ENCODE measurements around the gene TTC39A.

TTC39A gene

DNA sequence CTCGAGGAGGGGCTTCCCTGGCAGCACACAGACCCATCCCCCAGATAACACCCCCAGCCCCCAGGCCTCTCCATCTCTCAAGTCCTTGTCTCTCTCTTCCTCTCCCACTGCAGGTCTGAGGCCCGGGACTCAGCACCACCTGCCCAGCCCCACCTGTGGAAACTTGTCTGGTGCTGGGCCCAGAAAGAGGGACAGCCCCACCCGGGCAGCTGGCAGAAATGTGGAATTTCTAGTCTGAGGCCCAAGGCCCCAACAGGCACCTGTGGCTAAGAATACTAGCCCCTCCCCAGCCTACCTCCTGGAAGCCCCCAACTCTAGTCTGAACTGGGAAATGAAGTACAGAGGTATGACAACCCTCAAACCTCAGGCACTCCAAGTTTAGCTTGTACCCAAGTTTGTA is 15.4 kb downstream of the TTC39A start:
- no peak for DNase-seq (ENCODE audit: low read depth in 2 of 2)

DNA sequence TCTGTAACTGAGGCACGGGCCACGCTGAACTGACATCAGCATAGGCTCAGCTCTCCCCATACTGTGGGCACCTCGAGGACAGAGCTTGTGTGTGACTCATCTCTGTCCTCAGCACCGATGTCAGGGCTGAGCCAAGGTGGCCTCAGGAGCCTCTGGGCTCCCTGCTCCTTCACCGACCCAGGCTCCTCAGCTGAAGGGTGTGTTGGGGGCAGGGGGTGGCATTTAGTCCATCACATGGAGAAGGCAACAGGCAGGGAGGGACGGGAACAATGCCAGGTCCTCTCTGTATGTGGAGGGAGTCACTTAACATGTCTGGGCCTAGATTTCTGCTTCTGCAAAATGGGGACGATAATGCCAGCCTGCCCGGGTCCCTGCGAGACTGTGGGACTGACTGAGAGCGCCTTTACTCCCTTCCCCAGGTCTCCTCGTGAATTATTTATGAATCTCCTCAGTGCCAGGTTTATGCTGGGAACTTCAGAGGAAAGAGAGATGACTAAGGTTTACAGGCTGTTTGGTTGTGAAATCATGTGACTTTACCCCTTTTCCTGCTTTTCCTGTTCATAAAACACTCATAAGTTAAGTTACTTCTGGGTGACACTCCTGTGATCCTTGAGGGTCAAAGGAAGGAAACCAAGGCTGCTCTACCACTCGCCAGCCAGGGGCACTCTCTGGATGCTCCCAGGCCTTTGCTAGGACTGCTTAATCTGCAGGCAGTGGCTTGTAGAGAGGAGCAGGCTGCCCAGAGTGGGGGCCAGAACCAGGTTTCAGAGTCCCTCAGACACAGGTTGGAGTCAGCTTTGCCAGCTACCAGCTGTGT is 16.2 kb downstream of the TTC39A start:
- peak; percentile 23 to 24 for DNase-seq (ENCODE audit: low read depth in 2 of 2)

DNA sequence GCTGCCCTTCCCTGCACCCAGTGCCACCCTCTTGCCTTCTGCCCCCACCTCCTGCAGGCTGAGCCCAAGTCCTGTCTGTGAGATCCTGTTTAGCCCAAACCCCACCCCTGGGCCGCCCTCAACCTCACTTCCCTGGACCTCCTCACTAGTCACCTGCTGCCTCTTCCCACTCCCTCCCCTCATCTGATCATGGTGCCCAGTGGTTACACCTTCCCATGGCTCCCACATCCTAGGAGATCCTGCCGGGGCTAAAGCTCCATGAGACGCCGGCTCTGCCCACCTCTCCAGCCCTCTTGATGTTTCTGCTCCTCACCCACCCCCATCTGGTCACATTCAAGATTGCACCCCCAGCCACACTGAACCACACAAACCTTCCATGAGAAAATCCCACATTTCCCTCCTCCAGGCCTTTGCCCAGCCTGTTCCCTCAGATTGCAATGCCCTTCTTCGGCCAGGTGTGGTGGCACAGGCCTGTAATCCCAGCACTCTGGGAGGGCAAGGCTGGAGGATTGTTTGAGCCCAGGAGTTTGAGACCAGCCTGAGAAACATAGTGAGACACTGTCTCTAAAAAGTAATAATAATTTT is 17.0 kb downstream of the TTC39A start:
- DNase-seq (ENCODE audit: low read depth in 2 of 2): no peak

DNA sequence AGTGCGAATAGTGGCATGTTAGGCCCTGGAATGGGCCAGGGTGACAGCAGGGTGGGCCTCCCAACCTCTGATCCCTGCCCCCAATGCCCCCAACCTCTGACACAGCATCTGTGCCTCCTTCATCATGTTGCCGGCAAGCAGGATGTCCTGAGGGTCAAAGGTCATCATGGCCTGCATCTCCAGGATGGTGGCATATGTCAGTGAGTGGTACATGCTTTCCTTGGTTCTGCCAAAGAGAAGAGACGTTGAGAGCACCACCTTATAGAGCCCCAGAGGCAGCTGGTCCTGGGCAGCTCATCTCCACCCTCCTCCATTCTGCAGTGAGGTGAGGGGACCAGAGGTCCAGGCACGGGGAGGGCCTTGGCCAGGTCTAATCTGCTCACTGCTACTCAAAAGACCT is 17.6 kb downstream of the TTC39A start:
- no peak for DNase-seq (ENCODE audit: low read depth in 2 of 2)

DNA sequence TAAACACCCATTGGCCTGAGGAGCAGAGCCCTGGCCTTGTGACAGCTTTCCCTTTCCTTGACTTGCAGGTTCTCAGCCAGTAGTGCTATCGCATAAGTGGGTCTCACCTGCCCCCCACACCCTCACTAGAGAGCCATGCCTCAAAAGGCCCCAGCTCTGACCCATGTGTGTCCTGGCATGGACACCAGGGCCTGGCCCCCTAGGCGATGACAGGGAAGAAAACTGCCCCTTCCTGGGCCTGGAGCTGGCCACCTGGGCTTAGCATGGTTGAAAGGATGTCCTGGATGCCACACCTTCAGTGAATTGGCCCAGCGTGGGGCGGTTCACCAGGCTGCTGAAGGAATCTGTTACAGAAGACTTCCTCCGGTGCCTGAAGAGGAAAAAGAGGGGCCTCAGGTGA is 18.5 kb downstream of the TTC39A start:
- DNase-seq (ENCODE audit: low read depth in 2 of 2): no peak

DNA sequence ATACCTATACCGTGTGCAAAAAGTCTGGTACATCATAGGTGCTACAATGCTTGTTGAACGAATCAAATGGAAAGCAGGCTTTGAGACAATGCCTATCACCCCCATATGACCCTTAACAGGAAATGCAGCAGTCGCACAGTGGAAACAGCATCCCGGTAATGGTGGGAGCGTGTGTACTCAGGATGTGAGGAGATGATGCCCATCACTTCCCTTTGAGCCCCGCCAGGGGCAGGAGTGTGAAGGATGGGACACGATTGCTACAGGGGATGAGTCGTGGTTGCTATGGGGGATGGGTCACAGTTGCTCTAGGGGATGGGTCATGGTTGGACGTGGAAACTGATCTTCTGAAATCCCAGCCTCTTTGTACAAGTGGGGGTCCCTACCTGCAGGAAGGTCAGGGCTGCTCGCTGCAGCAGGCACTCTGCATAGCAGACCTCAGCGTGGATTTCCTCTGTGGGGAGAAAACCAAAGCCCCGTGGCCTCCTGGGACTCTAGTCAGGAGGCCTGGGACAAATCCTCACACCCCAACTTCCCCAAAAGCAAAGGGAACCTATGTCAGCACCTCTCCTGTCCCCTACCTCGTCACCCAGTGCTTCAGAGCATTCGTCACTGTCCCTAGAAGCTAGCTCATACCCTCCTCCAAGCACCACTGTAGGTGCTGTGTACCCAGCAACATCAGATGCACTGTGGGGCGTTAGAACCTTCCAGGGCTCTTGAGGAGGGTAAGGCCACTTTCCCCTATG is 19.3 kb downstream of the TTC39A start:
- no peak for DNase-seq (ENCODE audit: low read depth in 2 of 2)

DNA sequence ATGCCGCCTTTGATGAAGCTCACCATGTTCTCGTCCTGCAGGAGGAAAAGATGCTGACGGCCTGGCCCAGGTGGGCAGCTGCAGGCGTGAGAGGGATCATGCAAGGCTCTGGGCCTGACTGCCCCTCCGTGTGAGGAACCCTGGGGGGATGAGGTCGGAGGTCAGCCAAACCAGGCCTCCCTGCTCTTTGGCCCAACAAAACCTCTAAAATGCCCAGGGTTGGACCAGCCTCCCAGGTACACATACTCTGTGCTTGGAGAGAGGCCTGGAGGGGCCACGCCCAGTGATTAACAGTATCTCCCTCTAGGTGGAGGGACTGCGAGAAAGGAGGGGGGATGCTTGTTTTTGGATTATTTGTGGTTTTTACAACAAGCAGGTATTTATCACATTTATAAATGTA is 21.1 kb downstream of the TTC39A start:
- no peak for DNase-seq (ENCODE audit: low read depth in 2 of 2)

DNA sequence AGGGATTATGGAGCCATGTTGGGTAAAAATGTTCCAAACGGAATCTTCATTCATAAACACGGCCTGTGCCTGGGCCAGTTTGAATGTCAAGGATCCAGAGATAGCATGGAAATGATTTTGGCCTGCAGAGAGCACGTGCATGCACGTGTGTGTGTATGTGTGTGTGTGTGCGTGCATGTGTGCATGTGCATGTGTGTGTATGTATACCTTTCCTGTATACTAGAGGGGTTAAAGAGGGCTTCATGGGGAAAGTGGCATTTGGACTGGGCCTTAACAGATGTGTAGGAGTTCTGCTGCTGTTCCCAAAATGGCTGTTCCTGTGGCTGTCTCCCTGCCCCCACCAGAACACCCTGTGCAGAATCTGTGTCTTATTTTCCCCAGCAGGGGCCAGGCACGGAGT is 21.7 kb downstream of the TTC39A start:
- no peak for DNase-seq (ENCODE audit: low read depth in 2 of 2)

DNA sequence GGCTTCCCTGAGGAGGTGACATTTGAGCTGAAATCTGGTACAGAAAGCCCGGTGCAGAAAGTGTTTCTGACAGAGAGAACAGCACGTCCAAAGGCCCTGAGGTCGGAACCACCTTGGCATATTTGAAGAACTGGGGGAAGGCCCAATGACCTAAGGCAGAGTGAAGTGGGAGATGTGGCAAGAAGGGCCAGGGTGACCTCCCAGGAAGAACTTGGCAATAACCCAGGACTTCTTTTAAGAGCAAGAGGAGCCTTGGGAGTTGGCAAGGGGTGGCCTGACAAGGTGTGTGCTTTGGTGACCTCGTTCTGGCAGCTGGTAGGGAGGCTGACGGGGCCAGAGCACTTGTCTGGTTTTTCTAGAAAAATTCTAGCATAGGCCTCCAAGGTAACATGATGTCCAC is 23.4 kb downstream of the TTC39A start:
- DNase-seq (ENCODE audit: low read depth in 2 of 2): no peak

DNA sequence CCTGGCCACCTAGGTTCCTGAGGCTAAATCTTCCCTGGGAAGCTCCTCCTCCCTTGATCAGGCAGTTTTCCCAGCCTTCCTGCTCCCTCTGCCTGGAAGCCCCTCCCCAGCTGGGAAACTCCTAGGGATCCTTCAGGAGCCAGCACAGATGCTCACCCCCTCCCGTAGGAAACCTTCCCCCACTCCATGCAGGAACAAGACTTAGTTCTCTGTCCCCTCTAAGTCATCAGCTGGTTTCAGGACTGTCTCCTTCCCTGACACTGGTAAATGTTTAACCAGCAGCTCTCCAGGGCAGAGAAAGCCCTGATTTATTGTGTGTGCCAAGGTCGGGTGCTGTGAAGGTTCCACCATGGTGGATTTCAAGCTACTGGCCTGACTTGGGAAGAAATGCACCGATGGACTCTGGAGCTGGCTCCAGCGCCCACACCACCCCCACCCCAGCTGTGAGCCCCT is 25.0 kb downstream of the TTC39A start:
- no peak for DNase-seq (ENCODE audit: low read depth in 2 of 2)

DNA sequence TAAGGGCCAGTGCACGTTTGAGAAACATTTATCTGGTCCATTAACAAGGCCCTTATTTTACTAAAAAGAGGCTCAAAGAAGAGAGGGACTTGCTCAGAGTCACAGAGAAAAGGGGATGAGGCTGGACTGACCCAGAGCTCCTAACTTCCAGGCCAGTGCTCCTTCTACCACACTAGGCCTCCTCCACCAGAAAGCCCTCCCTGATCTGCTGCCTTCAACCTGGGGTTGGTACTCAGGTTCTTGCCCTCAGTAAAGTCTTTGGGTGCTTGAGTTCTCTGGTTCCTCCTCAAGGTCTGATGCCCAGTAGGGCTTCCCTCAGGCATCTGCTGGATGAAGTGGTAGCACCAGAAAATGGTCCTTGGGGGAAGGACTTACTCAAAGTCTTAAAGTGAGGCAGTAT is 26.0 kb downstream of the TTC39A start:
- no peak for DNase-seq (ENCODE audit: low read depth in 2 of 2)

DNA sequence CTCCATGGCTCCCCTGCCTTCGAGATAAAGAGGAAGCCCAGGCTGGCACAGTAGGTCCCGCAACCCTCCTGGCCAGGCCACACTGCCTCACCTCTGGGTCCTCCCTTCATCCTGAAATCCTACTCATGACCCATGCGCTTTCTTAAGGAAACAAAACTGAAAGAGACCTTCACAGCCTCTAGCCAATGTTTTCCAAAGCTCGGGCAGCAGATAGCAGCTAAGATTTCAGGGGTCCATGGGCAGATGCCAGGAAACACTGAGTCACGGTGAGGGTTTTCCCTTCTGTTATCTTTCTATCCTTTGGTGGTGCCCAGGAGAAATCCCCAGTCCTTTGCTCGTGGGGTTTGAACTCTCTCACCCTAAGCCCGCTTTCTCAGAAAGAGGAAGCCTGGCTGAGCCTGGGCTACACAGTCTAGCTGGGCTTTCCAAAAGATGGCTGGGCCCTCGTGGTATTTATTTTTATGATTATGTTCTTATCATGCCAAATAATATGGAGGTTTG is 26.6 kb downstream of the TTC39A start:
- DNase-seq (ENCODE audit: low read depth in 2 of 2): no peak

DNA sequence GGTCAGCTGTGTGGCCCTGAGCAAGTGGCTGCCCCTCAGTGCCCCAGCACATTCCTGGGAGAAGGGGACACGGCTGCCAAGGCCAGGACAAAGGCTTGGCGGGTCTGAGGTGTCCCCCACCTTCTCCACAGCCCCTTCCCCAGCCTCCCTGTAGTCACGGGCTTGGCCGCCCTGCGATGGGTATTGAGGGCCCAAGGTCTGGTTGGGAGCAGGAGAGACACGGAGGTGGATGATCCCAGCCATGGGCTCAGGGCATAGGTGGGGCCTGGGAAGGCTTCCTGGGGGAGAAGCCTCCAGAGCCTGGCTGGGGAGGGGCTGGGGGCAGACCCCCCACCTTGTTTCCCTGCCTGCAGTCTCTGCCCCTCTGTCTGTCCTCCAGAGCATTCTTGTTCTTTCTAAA is 27.0 kb downstream of the TTC39A start:
- no peak for DNase-seq (ENCODE audit: low read depth in 2 of 2)

DNA sequence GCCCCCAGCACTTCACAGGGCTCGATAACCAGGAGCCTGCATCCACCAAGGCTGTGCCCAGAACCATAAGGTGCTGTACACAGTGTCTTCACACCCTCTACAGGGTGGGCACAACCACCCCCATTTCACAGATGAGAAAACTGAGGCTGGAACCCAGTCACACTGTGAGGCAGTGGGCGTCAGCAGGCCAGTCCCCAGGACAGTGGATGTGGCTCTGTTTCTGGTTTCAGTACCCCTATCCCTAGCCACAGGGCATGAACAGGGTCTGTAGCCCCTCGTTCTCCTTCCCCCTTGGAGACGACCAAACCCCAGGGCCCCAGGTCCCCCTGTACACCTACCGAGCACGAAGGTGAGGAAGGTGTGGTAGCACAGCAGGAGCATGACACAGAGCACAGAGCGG is 27.6 kb downstream of the TTC39A start:
- DNase-seq (ENCODE audit: low read depth in 2 of 2): no peak

DNA sequence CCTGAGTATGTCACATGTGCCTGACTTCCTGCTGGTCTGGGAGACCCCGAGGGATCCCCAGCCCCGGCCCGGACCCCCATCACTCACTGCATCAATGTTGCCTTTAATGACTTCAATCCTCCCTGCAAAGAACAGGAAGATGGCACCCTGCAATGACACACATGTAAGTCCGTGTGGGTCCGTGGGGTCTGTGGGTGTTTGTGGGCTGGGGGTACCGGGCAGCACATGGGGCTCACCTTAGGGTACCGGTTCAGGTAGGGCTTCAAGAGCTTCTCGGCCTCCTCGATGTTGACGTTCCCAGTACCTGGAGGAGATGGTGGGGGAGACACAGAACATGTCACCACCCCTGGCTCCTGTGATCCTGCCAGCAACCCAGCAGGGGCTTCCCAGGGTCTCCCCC is 28.1 kb downstream of the TTC39A start:
- no peak for DNase-seq (ENCODE audit: low read depth in 2 of 2)

DNA sequence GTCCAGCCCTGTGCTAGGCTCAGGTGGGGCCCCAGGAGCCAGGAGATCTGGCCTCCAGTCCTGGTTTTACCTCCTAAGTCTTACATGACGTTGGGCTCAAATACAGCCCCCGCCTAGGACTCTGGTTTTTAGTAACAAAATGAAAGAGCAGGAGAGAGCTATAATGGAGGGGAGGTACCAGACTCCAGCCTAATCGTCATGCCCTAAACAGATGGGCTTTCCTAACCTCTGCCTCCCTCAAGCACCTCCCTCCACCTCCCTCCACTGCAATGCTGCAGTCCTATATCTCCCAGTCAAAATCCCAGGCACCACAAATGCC is 28.6 kb downstream of the TTC39A start:
- no peak for DNase-seq (ENCODE audit: low read depth in 2 of 2)

DNA sequence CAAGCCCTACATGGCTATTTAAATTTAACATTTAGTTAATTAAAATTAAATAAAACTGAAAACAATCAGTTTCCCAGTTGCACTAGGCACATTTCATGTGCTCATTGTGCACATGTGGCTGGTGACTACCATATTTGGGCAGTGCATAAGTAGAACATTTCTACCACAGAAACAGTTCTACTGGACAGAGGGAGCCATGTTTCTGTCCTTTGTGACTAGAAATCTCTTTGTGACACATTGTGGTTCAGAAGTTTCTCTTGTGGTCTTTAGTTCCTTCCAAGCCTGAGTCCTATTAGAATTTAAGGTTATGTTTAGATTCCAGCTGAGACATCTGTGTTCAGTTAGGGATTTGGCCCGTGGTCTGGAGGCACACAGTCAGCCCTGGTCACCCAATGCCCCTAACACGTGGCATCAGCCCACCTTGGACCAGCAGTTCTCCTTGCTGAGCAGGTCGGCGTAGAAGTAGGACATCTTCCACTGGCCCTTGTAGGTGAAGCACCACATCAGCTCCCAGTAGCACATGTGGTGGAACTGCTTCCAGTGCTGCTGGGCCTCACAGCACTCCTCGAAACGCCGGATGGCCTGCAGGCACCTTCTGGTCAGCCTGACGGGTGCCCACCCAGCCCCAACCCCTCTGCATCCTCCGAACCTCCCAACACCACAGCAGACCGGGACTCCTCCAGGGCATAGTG is 29.1 kb downstream of the TTC39A start:
- DNase-seq (ENCODE audit: low read depth in 2 of 2): no peak

DNA sequence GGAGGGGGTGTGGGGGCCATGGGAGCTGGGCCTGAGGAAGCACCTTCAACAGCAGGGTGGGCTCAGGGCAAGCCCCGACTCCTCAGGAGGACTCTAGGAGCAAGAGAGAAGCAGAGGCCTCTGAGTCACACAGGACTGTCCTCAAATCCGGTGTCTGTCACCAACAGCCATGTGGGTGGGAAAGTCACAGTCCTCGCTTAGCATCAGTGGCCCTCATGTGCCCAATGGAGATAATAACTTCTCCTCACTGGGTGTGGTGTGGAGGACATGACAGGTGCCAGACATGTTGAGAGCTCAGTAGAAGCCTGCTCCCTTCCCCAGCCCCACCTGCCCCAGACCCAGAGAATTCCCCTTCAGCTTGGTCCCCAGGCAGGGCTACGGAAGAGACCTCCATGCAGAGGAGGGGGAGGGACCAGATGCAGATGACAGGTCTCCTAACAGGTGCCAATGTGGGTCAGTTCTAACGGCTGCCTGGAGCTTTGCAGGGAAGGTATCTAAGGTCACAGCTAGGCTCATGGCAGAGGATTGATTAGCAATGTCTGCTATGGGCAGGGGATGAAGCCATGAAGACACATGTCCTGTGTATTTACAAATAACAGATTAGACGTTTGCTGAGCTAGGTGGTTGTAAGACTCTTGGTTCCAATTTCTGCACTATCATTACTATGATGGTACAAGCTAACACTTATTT is 30.2 kb downstream of the TTC39A start:
- no peak for DNase-seq (ENCODE audit: low read depth in 2 of 2)

DNA sequence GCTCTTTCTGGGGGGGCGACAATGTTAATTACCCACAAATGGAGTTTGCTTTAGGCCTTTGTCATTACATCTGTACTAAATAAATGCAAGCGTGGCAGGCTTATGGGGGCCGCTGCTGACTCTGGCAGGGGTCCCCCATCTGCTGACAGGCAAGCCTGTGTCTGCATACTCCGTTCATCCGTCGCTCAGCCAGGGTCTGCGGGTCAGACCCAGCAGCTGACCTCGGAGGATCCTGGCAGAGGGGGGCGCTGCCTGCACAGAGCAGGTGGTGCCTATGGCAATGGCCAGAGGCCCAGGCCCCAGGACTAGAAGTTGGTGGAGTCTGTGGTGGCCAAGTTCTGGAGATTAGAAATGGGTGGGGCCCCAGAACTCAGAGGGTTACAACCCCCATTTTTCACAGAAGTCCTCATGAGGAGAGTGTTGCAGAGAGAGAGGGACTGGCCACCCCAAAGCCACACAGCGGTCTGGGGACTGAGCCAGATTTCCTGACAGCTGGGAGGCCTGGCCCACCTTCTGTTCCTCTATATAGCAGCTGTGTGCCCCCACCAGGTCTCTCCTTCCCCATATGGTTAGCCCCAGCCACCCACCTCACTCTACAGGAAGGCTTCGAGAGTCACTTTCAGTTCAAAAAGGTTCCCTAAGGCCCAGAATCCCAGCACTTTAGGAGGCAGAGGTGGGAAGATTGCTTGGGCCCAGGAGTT is 31.0 kb downstream of the TTC39A start:
- no peak for DNase-seq (ENCODE audit: low read depth in 2 of 2)

DNA sequence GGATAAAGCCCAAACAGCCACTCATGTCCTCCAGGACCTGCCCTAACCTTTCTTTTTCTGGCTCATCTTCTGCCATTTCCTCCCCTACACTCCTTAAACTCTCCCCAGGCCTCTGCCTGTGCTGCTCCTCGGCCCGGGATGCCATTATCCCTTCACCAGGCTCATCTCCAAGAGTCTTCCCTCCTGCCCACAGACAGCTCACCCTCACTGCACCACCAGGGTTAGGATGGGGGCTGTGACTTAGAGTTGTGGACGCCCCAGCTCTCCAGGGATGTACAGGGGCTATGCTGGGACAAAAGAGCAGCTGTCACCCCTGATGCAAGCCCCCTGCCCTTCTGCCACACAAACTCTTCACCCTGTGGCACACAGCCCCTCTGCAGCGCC is 32.0 kb downstream of the TTC39A start:
- no peak for DNase-seq (ENCODE audit: low read depth in 2 of 2)

Measured in fibroblast of skin of left biceps (primary cell).